GM18909 (cell line): ENCODE data around the gene MACROD2.
A peak's percentile ranks its signal among the peaks of the same experiment; 100 is the strongest.

ENCODE experiments used
- ATAC-seq: cut with Tn5 transposase; IDR thresholded peaks from one replicate; pipeline ENCODE4 v1.9.1; 2021; ENCODE audit warnings: mild to moderate bottlenecking; ENCODE audit not compliant: unreplicated experiment, poor library complexity

Gene MACROD2

DNA sequence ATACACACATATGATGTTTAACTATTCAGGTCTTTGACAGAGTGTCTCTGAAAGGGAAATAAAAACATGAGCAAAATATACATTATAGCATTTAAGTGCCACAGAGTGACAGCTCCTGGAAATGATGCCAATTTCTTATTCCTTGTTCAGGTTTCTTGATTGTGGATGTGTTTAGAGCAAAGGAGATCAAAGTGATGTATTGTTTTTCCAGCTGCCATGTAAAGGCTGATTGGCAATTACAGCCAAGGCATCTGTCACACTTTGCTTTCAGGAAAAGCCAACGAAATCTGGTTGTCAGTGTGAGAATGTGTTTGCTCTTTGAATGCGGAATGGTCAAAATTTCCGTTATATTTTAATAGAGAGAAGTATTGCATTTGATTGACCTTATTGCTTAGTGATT lies 689.9 kb downstream of the MACROD2 start:
- ATAC-seq: no peak

DNA sequence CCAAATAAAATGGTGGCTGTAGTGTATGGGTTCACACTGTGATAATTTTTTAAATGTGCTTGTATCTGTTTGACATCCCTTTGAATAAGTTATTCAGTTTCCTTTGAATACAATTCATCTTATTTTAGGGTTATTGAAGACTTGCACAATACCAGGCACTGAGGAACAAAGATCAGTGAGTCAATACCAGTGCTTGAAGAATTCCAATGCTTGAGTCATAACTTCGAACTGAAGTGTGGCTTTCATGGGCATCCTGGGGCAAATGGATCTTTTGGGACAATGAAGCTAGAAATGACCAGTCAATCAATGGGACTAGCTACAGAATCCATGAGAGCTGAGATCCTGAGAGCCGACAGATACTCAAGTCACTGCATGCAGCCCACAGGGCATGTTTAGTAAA lies 692.0 kb downstream of the MACROD2 start:
- no peak for ATAC-seq

DNA sequence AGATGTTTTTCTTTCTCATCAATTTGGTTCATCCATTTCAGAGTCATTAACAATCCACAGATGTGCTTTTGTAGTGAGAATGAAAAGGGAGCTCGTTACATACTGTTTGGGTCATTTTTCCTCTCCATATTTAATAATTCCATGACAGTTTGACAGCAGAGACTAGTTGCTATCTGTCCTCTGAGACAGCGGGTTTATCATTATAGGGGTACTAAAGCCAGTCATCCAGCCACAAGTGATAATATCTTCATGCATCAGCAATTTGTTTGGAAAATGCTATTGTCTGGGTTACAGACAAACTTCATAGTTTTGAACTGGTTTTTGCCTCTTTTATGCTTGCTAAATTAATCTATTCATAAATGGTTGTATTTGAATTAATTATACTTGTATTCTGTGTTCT lies 692.7 kb downstream of the MACROD2 start:
- ATAC-seq: no peak

GRCh38 chr20:14691994-14692393 lies 696.7 kb downstream of the MACROD2 start:
- no peak for ATAC-seq

DNA sequence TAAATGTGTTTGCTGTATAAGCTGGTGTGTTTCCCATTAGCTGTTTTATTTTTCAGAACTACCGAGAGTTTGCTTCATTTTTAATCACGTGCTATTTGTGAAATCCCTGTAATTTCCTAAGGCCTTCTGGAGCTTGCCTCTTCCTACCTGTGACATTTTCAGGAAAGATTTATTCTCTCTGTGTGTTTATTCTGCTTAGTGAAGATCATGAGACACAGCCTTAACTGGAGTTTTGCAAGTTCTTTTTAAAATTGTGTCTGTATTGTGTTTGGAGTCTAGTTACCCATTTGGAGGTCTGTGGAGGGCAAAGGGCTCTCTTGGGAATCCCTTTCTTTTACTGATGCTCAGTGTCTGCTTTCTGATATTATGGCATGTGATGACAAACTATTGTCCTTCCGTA lies 701.2 kb downstream of the MACROD2 start:
- ATAC-seq: no peak

DNA sequence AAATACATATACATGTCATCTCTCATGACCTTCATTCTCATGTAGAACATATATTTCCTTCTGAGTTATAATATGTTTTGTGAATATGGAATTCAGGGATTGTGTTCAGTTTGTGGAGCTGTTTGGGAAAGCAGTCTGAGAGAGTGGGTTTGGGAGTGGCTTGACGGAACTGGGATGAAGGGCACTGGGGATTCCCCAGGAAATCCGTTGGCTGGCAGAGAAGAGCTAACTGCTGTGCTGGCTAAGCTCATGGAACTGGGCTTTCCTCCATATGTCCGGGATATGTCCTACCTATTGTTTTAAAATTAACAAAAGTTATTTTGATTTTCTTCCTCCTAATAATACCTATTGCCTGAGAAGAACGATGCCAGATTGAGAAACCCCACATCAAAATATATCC lies 701.6 kb downstream of the MACROD2 start:
- no peak for ATAC-seq

DNA sequence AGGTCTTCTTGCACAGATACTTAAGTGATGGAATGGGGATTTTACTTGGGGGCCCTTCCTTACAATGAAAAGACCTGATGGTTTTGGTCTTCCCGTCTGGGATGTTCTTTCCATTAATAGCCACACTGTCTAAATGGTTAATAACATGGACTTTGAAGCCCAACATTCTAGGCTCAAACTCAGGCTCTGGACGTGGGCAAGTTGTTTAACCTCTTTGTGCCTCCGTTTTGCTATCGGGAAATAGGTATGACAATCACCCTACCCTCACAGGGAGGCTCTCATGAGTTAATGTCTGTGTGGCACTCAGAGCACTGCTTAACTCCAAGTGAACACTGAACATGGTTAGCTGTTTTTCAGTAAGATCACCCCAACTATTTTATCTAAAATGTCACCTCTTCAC lies 702.8 kb downstream of the MACROD2 start:
- no peak for ATAC-seq

- no peak for ATAC-seq
Measured at GRCh38 chr20:14698605-14699373, 703.5 kb downstream of the MACROD2 start.

DNA sequence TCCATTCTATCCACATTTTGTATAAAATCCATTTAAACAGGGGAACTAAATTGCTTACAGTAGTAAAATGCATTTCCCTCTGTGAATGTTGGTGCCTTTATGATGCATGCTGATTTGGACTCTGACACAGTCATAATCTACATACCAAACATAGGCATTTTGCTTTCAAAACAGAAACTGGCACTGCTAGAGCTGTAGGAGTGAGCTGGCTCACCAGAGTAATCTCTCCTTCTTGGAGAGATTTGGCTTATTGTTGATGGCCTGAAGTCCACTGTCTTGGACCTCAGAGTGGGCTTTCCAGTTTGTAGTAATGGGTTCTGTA lies 705.3 kb downstream of the MACROD2 start:
- ATAC-seq: peak; percentile 67

DNA sequence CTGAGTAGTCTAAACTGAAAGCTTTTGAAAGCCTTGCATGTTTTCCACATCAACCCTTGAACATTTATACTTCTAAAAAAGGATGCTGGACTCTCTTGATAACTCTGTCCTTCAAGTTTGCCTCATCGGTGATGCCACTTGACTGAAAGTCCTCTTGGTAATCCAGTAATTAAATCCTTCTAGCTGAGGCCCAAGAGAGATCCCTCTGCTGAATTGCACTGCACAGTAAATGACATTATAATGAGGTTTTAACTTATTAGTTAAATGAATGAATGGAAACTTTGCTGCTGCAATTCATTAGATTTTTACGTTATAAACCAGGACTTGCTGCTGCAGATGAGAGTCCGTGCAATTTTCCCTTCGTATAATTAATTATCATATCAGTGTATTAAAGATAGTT lies 706.0 kb downstream of the MACROD2 start:
- ATAC-seq: no peak

GRCh38 chr20:14706555-14706954 lies 711.2 kb downstream of the MACROD2 start:
- no peak for ATAC-seq

GRCh38 chr20:14707026-14707680 lies 711.8 kb downstream of the MACROD2 start:
- no peak for ATAC-seq

DNA sequence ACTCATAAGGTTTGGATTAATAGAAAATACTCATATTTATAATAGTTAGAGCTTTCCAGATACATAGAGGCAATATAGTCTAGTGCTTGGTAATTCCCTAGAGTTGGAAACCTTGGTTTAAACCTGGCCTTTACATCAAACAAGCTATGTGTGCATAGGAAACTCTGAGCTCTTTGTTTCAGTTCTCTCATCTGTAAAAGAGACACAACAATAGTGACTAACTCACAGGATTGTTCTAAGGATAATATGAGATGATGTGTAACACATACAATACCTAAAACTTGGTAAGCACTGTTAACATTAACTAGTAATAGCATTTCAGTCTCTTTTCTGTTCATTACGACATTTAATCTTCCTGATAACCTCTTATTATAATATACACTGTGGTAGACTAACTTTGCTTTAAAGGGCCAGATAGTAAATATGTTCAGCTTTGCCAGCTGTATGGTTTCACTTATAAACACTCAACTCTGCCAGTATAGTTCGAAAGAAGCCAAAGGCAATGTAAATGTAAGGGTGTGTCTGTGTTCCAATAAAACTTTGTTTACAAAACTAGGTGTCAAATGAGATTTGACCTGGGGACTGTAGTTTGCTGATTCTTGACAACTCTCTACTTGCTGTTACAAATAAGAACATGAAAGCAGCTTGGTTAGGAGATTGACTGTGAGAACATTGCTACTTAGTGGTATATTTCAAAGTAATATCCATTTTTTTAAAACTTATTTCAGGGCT lies 712.7 kb downstream of the MACROD2 start:
- no peak for ATAC-seq

- ATAC-seq: no peak
Measured at GRCh38 chr20:14709439-14709838, 714.1 kb downstream of the MACROD2 start.

DNA sequence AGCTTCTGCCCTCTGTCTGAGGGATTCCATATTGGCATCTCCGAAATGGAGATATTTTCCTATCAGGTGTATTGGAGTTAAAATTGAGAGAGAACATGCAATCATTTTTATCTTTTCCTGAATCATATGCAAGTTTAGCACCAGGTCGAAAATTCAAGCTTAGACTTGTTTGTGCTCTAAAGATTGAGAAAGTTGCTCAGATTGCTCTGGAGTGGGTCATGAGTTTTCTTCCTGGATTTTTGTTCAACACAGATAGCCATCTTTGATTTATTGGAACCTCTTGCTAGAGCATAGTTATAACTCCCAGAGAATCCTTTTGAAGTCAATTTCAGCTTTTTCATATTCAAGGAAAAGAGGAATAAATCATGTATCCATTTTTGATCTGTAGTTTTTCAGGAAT lies 715.6 kb downstream of the MACROD2 start:
- ATAC-seq: no peak

DNA sequence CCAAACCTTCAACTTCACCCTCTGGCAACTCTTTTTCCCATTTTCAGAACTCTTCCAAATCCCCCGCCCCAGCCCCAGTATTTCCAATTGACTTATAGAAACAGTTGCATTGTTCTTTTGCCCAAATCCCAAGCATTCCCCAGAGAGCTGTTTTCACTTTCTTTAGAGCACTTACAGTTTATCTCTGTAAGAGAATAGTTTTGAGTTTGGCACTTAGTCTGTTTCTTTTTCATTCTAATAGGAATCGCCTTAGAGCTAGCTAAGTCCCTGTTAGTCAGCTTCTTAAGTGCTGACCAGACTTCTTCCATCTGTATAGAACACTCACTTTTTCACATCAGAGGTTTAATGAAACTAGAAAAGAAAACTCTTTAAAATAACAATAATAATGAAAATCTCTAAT lies 716.3 kb downstream of the MACROD2 start:
- no peak for ATAC-seq

- ATAC-seq: no peak
Measured at GRCh38 chr20:14712302-14712739, 717.0 kb downstream of the MACROD2 start.

DNA sequence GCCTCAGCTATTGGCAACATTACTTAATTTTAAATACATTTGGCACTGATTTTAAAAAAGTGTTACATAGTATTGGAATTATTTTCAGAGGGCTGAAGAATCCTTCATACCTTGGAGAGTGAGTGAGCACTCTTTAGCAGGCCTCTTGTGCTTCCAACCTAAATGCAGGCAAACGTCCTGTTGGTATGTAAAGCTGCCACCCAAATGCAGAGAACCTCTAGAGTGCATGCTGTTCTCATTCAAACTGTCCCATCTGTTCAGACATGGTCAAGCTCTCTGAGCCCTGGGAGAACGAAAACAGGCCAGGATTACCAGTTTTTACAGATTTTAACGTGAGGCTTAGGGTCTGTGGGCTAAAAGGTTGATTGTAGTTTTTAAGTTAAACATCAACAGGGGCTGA lies 720.1 kb downstream of the MACROD2 start:
- no peak for ATAC-seq

- ATAC-seq: no peak
Measured at GRCh38 chr20:14716351-14716801, 721.1 kb downstream of the MACROD2 start.

- ATAC-seq: peak; percentile 90
Measured at GRCh38 chr20:14717134-14717999, 722.1 kb downstream of the MACROD2 start.
